ENCODE measurements around the gene RGS7. TPM values are rescaled to one million over a fixed set of nuclear protein-coding genes. Genes with fewer than 3 reads are reported as not detected.

Gene RGS7
- total RNA-seq, 1 experiment from 2014 or later, result 1.5 TPM

GRCh38 chr1:241343956-241344355 lies 13.0 kb downstream of the RGS7 start:
- H3K27me3 Mint-ChIP-seq (ENCODE audit: low read depth), result no peaks in the 10 kb centered on the region
- Histone ChIP-seq H3K9ac (ENCODE audit: extremely low read depth, insufficient read length, low read length) (no peak overlapping the region), H3K4ac (ENCODE audit: low read depth, low read length) (no peak overlapping the region), H2BK20ac (ENCODE audit: low read depth, low read length, poor library complexity, severe bottlenecking) (no peak overlapping the region), H4K91ac (ENCODE audit: insufficient read length, low read depth, low read length) (no peak overlapping the region), H3K4me2 (ENCODE audit: insufficient read depth, insufficient read length, low read length) (no peak overlapping the region), H3K27ac (ENCODE audit: insufficient read length, low read depth, low read length) (no peak overlapping the region), H4K8ac (replicated peaks; ENCODE audit: insufficient read length, low read depth, low read length) (no peak overlapping the region), H3K4me1 (ENCODE audit: insufficient read depth, low read length) (no peaks in the 10 kb centered on the region), H4K5ac (ENCODE audit: insufficient read length, low read depth, low read length) (no peak overlapping the region), H3K9me3 (ENCODE audit: control insufficient read depth, low read depth, low read length) (no peaks in the 10 kb centered on the region), H4K20me1 (ENCODE audit: control insufficient read depth, insufficient read depth, insufficient read length) (no peaks in the 10 kb centered on the region), H3K79me2 (ENCODE audit: insufficient read depth, low read length) (no peaks in the 10 kb centered on the region), H3K18ac (ENCODE audit: insufficient read length, low read depth, low read length) (no peak overlapping the region), H3K79me1 (ENCODE audit: insufficient read depth, low read depth, low read length, poor library complexity, severe bottlenecking) (no peaks in the 10 kb centered on the region), H2BK5ac (ENCODE audit: insufficient read length, low read length) (no peak overlapping the region), H3K56ac (ENCODE audit: insufficient read length, low read depth, low read length) (no peak overlapping the region), H3K27me3 (ENCODE audit: insufficient read depth, low read length) (no peaks in the 10 kb centered on the region), H2AFZ (ENCODE audit: low read length) (no peak overlapping the region), H2BK12ac (ENCODE audit: insufficient read length, low read depth, low read length) (no peak overlapping the region), H3K23ac (ENCODE audit: insufficient read length, low read depth, low read length) (no peak overlapping the region), H3K14ac (ENCODE audit: insufficient read depth, low read length) (no peak overlapping the region), H2BK120ac (ENCODE audit: low read depth, low read length, poor library complexity, severe bottlenecking) (no peak overlapping the region), H2AK5ac (ENCODE audit: insufficient read length, low read length) (no peak overlapping the region), H2BK15ac (ENCODE audit: low read depth, low read length) (no peak overlapping the region), H3K23me2 (ENCODE audit: insufficient read length, low read depth, low read length, poor library complexity, severe bottlenecking) (no peaks in the 10 kb centered on the region), H3T11ph (ENCODE audit: low read length) (no peak overlapping the region)
- no peaks in the 10 kb centered on the region for H3K36me3 Mint-ChIP-seq (ENCODE audit: insufficient read depth in 1 of 3, low read depth in 3 of 3)
- no peak overlapping the region for H3K4me3 Mint-ChIP-seq
- no peaks in the 10 kb centered on the region for H3K9me3 Mint-ChIP-seq
- no CpG with 5 or more reads among the region's 2 CpGs for WGBS (ENCODE audit: extremely low coverage, insufficient read length, low lambda C conversion rate)
- H3K27ac Mint-ChIP-seq, result no peak overlapping the region
- TF ChIP-seq, protein P1, sequence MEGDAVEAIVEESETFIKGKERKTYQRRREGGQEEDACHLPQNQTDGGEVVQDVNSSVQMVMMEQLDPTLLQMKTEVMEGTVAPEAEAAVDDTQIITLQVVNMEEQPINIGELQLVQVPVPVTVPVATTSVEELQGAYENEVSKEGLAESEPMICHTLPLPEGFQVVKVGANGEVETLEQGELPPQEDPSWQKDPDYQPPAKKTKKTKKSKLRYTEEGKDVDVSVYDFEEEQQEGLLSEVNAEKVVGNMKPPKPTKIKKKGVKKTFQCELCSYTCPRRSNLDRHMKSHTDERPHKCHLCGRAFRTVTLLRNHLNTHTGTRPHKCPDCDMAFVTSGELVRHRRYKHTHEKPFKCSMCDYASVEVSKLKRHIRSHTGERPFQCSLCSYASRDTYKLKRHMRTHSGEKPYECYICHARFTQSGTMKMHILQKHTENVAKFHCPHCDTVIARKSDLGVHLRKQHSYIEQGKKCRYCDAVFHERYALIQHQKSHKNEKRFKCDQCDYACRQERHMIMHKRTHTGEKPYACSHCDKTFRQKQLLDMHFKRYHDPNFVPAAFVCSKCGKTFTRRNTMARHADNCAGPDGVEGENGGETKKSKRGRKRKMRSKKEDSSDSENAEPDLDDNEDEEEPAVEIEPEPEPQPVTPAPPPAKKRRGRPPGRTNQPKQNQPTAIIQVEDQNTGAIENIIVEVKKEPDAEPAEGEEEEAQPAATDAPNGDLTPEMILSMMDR (conservative IDR thresholded peaks at IDR 0.05), result no peak
- no peaks in the 10 kb centered on the region for H3K4me1 Mint-ChIP-seq
- no peak for DNase-seq
